AG04449 (cell line): ENCODE measurements around the gene TTN.
A peak's percentile ranks its signal among the peaks of the same experiment; 100 is the strongest.

Source experiments
- CTCF ChIA-PET: fragments of 350-600 bp; formaldehyde crosslinking; extraction: SDS; loops from one replicate; lab custom pipeline; 2021; ENCODE audit warnings: antibody characterized with exemption; lab: Yijun Ruan, JAX
- POLR2A ChIA-PET: fragments of 400-600, 350-600 bp; formaldehyde crosslinking; extraction: SDS; loops from one replicate; lab custom pipeline; 2020; ENCODE audit warnings: antibody characterized with exemption, inconsistent platforms; lab: Yijun Ruan, JAX
- DNase-seq: peaks from one replicate; pipeline ENCODE4 v3.0.0-alpha.2; 2010; ENCODE audit warnings: low read depth, low spot score
- H3K4me3 ChIP-seq: 2 replicates; pipeline ENCODE4 v1.5.1; 2011; ENCODE audit warnings: low read depth, mild to moderate bottlenecking, control low read depth, low read length
- CTCF ChIP-seq: IDR thresholded peaks from one replicate; pipeline ENCODE4 v1.5.1; 2011; ENCODE audit warnings: mild to moderate bottlenecking, moderate library complexity, low read length, control low read depth, inconsistent platforms; ENCODE audit not compliant: insufficient read depth; ENCODE audit errors: missing control alignments

The TTN gene

GRCh38 chr2:178574789-178575188, 232.4 kb downstream of the TTN start:
- no peak for TF ChIP-seq CTCF

GRCh38 chr2:178568227-178568626, 239.0 kb downstream of the TTN start:
- no peak for TF ChIP-seq CTCF
- H3K4me3 ChIP-seq: no peak overlapping the region
- no peak for DNase-seq
- ChIA-PET POLR2A (no interaction called here), CTCF (no interaction called here)

More at GRCh38 chr2:178574789-178575188, 232.4 kb downstream of the TTN start:
- ChIA-PET CTCF (no interaction called here), POLR2A (no interaction called here)
- no peak for DNase-seq
- H3K4me3 ChIP-seq: no peak overlapping the region

- peak; percentile 82 for DNase-seq
- no peak overlapping the region for H3K4me3 ChIP-seq
- TF ChIP-seq CTCF: no peak
- ChIA-PET CTCF (no interaction called here), POLR2A (no interaction called here)
Measured at GRCh38 chr2:178553047-178553446, 254.2 kb downstream of the TTN start.

- ChIA-PET POLR2A (no interaction called here), CTCF (no interaction called here)
- no peak overlapping the region for H3K4me3 ChIP-seq
- TF ChIP-seq CTCF: no peak
- no peak for DNase-seq
Measured at GRCh38 chr2:178550352-178550751, 256.9 kb downstream of the TTN start.

- CTCF ChIA-PET: interaction anchor here (1.1 to 1.2 kb wide), 2 partner anchors 12 to 14 kb away, joined by 3 to 4 read pairs; no protein-coding TSS in a partner anchor
Measured at GRCh38 chr2:178542569-178542968, 264.7 kb downstream of the TTN start.

GRCh38 chr2:178542161-178542560, 265.1 kb downstream of the TTN start:
- no peak overlapping the region for H3K4me3 ChIP-seq
- DNase-seq: no peak
- ChIA-PET POLR2A (no interaction called here), CTCF (interaction anchor here (1.2 kb wide), 1 partner anchor 13 kb away, joined by 3 read pairs; no protein-coding TSS in a partner anchor)
- no peak for TF ChIP-seq CTCF

More at GRCh38 chr2:178542569-178542968, 264.7 kb downstream of the TTN start:
- no peak for TF ChIP-seq CTCF
- no peak overlapping the region for H3K4me3 ChIP-seq
- DNase-seq: no peak
- POLR2A ChIA-PET: no interaction called here
